K562 (cell line): ENCODE data around the gene ADCY9.

Experiments
- CTCF ChIP-seq, 3 experiments: IDR thresholded peaks in 2 of 3; conservative IDR thresholded peaks in 1 of 3; 2 replicates each; pipeline ENCODE4 v1.5.1; 2011 to 2012; ENCODE audit warnings: low read length in 3 of 3, mild to moderate bottlenecking in 3 of 3, control low read depth in 2 of 3, improper control_type of control experiment in 1 of 3, inconsistent platforms in 1 of 3, low read depth in 1 of 3, mixed read lengths in 1 of 3, moderate library complexity in 1 of 3; ENCODE audit not compliant: insufficient read depth in 2 of 3
- FOXP1 ChIP-seq: sonication (generic); formaldehyde crosslinking; IDR thresholded peaks from 2 replicates; pipeline ENCODE4 v1.8.0; 2022; ENCODE audit warnings: mild to moderate bottlenecking, missing genetic modification reagents
- HBP1 ChIP-seq: fragments of 450-650 bp; formaldehyde crosslinking; IDR thresholded peaks from 2 replicates; pipeline ENCODE4 v1.4.0; 2022; ENCODE audit warnings: missing genetic modification characterization
- KDM4B ChIP-seq, 2 experiments: fragments of 450-650 bp in 1 of 2; sonication (generic) in 1 of 2; IDR thresholded peaks; 2 replicates each; pipeline ENCODE4 v1.6.1; 2016 to 2017; ENCODE audit warnings: borderline replicate concordance in 2 of 2, antibody characterized with exemption in 1 of 2, low read depth in 1 of 2, mild to moderate bottlenecking in 1 of 2
- LCOR ChIP-seq: sonication (generic); formaldehyde crosslinking; IDR thresholded peaks from 2 replicates; pipeline ENCODE4 v1.8.0; 2022; ENCODE audit warnings: mild to moderate bottlenecking, missing genetic modification reagents
- LEF1 ChIP-seq: fragments of 450-650 bp; IDR thresholded peaks from 2 replicates; pipeline ENCODE4 v1.6.1; 2016; ENCODE audit warnings: mild to moderate bottlenecking
- NFE2L1 ChIP-seq: fragments of 450-650 bp; IDR thresholded peaks from 2 replicates; pipeline ENCODE4 v1.6.1; 2016; ENCODE audit warnings: missing genetic modification characterization, low read depth, mild to moderate bottlenecking, missing compliant biosample characterization, moderate library complexity, borderline replicate concordance
- SP1 ChIP-seq: sonication (generic); formaldehyde crosslinking; IDR thresholded peaks from 2 replicates; pipeline ENCODE4 v1.8.1; 2022; ENCODE audit warnings: mild to moderate bottlenecking, missing genetic modification reagents
- ZNF740 ChIP-seq, 3 experiments: fragments of 200-800 bp in 1 of 3; sonication (Bioruptor generic) in 1 of 3; sonication (generic) in 1 of 3; formaldehyde crosslinking in 1 of 3; IDR thresholded peaks; 2 replicates each; pipeline versions ENCODE4 v1.6.1 to v1.8.0; 2016 to 2022; ENCODE audit warnings: mild to moderate bottlenecking in 2 of 3, missing compliant biosample characterization in 2 of 3, missing genetic modification characterization in 2 of 3, missing genetic modification reagents in 1 of 3

DNA sequence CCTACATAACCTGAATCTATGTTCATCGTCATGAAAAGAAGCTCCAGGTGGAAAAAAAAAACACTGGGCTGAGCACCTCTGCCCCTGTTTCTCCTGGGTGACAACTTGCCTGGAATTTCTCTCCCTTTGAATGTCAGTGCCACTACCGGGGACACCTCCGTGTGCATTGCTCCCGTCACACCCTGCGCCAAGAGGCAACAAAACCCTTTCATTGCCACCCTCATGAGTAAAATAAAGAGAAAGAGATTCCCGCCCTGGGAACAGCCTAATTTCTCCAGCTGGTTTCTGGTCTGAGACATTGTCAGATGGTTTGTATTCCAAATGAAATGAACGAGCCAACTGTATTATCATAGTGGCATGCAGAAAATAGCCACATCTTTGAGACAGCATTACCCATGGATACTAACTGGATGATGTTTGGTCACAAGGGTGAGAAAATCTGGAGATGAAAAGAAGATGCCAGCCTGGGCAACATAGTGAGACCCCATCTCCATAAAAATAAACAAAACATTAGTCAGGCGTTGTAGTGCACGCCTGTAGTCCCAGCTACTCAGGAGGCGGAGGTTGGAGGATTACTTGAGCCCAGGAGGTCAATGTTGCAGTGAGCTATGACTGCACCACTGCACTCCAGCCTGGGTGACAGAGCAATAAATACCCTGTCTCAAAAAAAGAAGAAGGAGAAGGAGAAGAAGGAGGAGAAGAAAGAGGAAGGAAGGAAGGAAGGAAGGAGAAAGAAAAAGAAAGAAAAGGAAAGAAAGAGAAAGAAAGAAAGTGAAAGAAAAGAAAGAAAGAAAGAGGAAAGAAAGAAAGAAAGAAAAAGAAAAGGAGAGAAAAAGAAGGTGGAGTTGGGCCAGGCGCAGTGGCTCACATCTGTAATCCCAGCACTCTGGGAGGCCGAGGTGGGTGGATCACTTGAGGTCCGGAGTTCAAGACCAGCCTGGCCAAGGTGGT, 42.2 kb upstream of the ADCY9 start:
- TF ChIP-seq LEF1 (no peak), NFE2L1 (tag) (no peak), SP1 (no peak), FOXP1 (CRISPR knock-in tag) (no peak), KDM4B (IDR thresholded peaks at IDR 0.05; ENCODE audit: borderline replicate concordance in 2 of 2, low read depth in 1 of 2) (no peak), CTCF (IDR thresholded peaks at IDR 0.05 in 2 of 3, conservative IDR thresholded peaks at IDR 0.05 in 1 of 3; ENCODE audit: insufficient read depth in 2 of 3, low read depth in 1 of 3, low read length in 3 of 3) (no peak), LCOR (CRISPR knock-in tag) (no peak), HBP1 (CRISPR knock-in tag) (no peak), ZNF740 (CRISPR knock-in tag; IDR thresholded peaks at IDR 0.05) (no peak), ZNF740 (tag; IDR thresholded peaks at IDR 0.05) (no peak)
